ENCODE results near the gene MICOS13. TPM values are rescaled to one million over a fixed set of nuclear protein-coding genes. Genes with fewer than 3 reads are reported as not detected.
A peak's percentile ranks its signal among the peaks of the same experiment; 100 is the strongest.

MICOS13 gene
- total RNA-seq, 1 experiment from 2014 or later = 32.5 TPM

- Mint-ChIP-seq H3K36me3 (peaks cover 50% of the 10 kb centered on the region), H3K27me3 (ENCODE audit: low read depth) (no peaks in the 10 kb centered on the region), H3K27ac (0 out of 2 replicates have a peak overlapping the region, but pooled peaks have one; percentile 32), H3K4me3 (no peak overlapping the region), H3K4me1 (peaks cover 11% of the 10 kb centered on the region), H3K9me3 (no peaks in the 10 kb centered on the region)
- no peak for ATAC-seq
- TF ChIP-seq NFYB (CRISPR knock-in tag; conservative IDR thresholded peaks at IDR 0.05; ENCODE audit: low read depth) (no peak), SP1 (CRISPR knock-in tag; conservative IDR thresholded peaks at IDR 0.05) (no peak), E2F5 (CRISPR knock-in tag; IDR thresholded peaks at IDR 0.05) (no peak), ZNF671 (CRISPR knock-in tag; IDR thresholded peaks at IDR 0.05) (no peak), TP53 (CRISPR knock-in tag; IDR thresholded peaks at IDR 0.05) (no peak), MLX (CRISPR knock-in tag; IDR thresholded peaks at IDR 0.05) (no peak), NR1H2 (CRISPR knock-in tag; IDR thresholded peaks at IDR 0.05) (no peak), GTF2I (CRISPR knock-in tag; conservative IDR thresholded peaks at IDR 0.05) (no peak), E2F4 (CRISPR knock-in tag; IDR thresholded peaks at IDR 0.05; ENCODE audit: borderline replicate concordance, low read depth) (no peak), ZNF121 (CRISPR knock-in tag; IDR thresholded peaks at IDR 0.05) (no peak), OVOL2 (CRISPR knock-in tag; IDR thresholded peaks at IDR 0.05; ENCODE audit: borderline replicate concordance) (no peak), PREB (CRISPR knock-in tag; IDR thresholded peaks at IDR 0.05; ENCODE audit: borderline replicate concordance) (no peak), ZNF138 (CRISPR knock-in tag; conservative IDR thresholded peaks at IDR 0.05) (no peak), EMX1 (CRISPR knock-in tag; IDR thresholded peaks at IDR 0.05) (no peak), SOX15 (CRISPR knock-in tag; IDR thresholded peaks at IDR 0.05) (no peak), KAT7 (CRISPR knock-in tag; IDR thresholded peaks at IDR 0.05; ENCODE audit: borderline replicate concordance) (no peak), ATF3 (CRISPR knock-in tag; conservative IDR thresholded peaks at IDR 0.05) (no peak), GABPB1 (CRISPR knock-in tag; IDR thresholded peaks at IDR 0.05) (no peak), NFATC4 (CRISPR knock-in tag; IDR thresholded peaks at IDR 0.05) (no peak)
- no peak for DNase-seq (ENCODE audit: low spot score)
- ChIA-PET POLR2A (no interaction called here), CTCF (interaction anchor here (0.6 to 2.2 kb wide), 3 partner anchors 18 to 103 kb away, joined by 3 to 10 read pairs (median 9); partner anchors contain the start of gene RPL36)
Measured at GRCh38 chr19:5669212-5669611, 11.1 kb downstream of the MICOS13 start.

- peaks cover 11% of the 10 kb centered on the region for H3K4me1 Mint-ChIP-seq
- H3K27me3 Mint-ChIP-seq (ENCODE audit: low read depth) = no peaks in the 10 kb centered on the region
- CTCF ChIA-PET = interaction anchor here (1.3 to 4.1 kb wide), 2 partner anchors 19 to 22 kb away, joined by 7 to 15 read pairs; partner anchors contain the start of gene RPL36
- peaks cover 63% of the 10 kb centered on the region for H3K36me3 Mint-ChIP-seq
- H3K4me3 Mint-ChIP-seq = no peak overlapping the region
- peak overlapping the region; percentile 86 for H3K27ac Mint-ChIP-seq
- ATAC-seq (peak; percentile 76), DNase-seq (ENCODE audit: low spot score) (peak; percentile 75)
- H3K9me3 Mint-ChIP-seq = no peaks in the 10 kb centered on the region
- POLR2A ChIA-PET = no interaction called here
- TF ChIP-seq ZNF425 (CRISPR knock-in tag; conservative IDR thresholded peaks at IDR 0.05) (no peak), EMX1 (CRISPR knock-in tag; IDR thresholded peaks at IDR 0.05) (no peak), ZNF281 (CRISPR knock-in tag; IDR thresholded peaks at IDR 0.05) (peak; percentile 47; the same call in 1 of the 2 replicates), SMAD3 (CRISPR knock-in tag; IDR thresholded peaks at IDR 0.05; ENCODE audit: borderline replicate concordance) (no peak), PRDM15 (CRISPR knock-in tag; IDR thresholded peaks at IDR 0.05) (peak; percentile 43; the same call in 1 of the 2 replicates)
Measured at GRCh38 chr19:5667751-5668271, 12.5 kb downstream of the MICOS13 start.
